Smooth muscle cell of trachea (primary cell): ENCODE results near the gene FIGN. TPM values are rescaled to one million over a fixed set of nuclear protein-coding genes. Genes with fewer than 3 reads are reported as not detected.

Experiments
- total RNA-seq: library from RNA; depleted of rRNA; stranded (reverse); fragments of >200 nt; gene quantifications from 2 replicates; pipeline ENCODE4 v1.2.1, GENCODE V29; 2014

The FIGN gene
- total RNA-seq = 1.2 and 2.3 TPM in 2 replicates

GRCh38 chr2:163735685-163736432, at the start of gene FIGN:
Gene FIGN, minus strand, starts transcription at chr2:163736008. Its CDS starts 1,081 bp downstream, at chr2:163734927.

